ENCODE data around the gene SLC5A2.
A peak's percentile ranks its signal among the peaks of the same experiment; 100 is the strongest.
"Not testable (repeated sequence)": the region's sequence is repeated elsewhere in the genome, so short reads cannot be mapped to it uniquely, and the experiment has no call there.

The SLC5A2 gene

DNA sequence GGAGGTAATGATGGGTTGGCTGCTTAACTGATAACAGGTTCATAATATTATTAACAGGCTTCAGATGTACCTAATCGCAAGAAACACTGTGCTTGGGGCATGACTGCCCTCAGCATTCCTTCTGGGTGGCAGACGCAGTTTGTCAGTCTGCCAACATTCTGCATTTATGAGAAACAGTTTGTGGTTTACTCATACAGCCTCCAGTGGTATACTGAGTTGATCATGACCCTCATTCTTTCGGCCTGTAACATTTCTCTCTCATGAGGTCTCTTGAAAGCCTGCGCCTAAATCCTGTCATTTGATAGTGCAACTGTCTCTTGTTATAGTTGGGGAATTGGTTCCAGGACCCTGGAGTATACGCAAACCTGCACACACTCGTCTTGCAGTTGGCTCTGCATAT is 30.2 kb downstream of the SLC5A2 start:
- H3K9me3 ChIP-seq (ENCODE audit: control insufficient read depth in 2 of 2, low read length in 2 of 2), result no peaks in the 10 kb centered on the region
- H3K4me3 ChIP-seq (ENCODE audit: low read length in 2 of 2), result no peak overlapping the region
- H3K4me1 ChIP-seq (ENCODE audit: control insufficient read depth in 2 of 2, insufficient read depth in 2 of 2, low read length in 2 of 2), result peaks cover 4 to 5% of the 10 kb centered on the region in 2 donors
- peaks cover 0 to 2% of the 10 kb centered on the region in 2 donors for H3K27me3 ChIP-seq (ENCODE audit: control insufficient read depth in 2 of 2, insufficient read depth in 2 of 2, low read length in 2 of 2)
- H3K27ac ChIP-seq (ENCODE audit: low read depth in 2 of 2, low read length in 2 of 2), result no peak overlapping the region
- H3K9ac ChIP-seq (ENCODE audit: low read depth in 1 of 2, low read length in 2 of 2), result no peak overlapping the region
- H3K36me3 ChIP-seq (ENCODE audit: control insufficient read depth in 2 of 2, insufficient read depth in 2 of 2, low read length in 2 of 2), result no peaks in the 10 kb centered on the region

- no peak overlapping the region for H3K9ac ChIP-seq (ENCODE audit: low read depth in 1 of 2, low read length in 2 of 2)
Observed at GRCh38 chr16:31513884-31514283, 31.0 kb downstream of the SLC5A2 start.

DNA sequence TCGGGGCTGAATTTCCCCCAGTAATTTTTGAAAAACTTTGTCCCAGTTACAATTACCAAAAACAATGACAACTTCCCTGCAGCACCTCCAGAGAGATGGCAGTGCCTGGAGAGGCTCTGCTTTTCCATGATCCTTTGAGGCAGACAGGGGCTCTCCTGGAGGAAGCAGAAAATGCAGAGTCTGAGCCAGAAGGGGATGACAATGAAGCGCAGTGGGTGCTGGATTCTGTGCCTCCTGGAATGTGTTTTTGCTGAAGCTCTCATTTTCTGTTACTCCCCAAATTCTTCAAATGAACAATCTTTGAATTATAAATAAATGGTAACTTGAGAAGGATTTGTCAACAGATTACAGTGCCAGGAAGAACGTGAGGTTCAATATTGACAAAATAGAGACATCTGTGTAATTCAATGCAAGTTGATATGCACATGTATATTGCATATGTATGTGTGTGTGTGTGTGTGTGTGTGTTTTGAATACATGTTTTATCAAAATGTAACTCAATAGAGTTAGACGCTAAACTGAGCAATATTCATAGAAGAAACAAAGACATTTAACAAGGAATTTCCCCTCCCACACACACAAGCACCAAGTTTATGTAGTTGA is 35.0 kb downstream of the SLC5A2 start:
- H3K4me1 ChIP-seq (ENCODE audit: control insufficient read depth in 2 of 2, insufficient read depth in 2 of 2, low read length in 2 of 2), result no peaks in the 10 kb centered on the region
- no peak overlapping the region for H3K4me3 ChIP-seq (ENCODE audit: low read length in 2 of 2)
- H3K27me3 ChIP-seq (ENCODE audit: control insufficient read depth in 2 of 2, insufficient read depth in 2 of 2, low read length in 2 of 2), result peaks cover 0 to 2% of the 10 kb centered on the region in 2 donors
- H3K27ac ChIP-seq (ENCODE audit: low read depth in 2 of 2, low read length in 2 of 2), result no peak overlapping the region
- no peaks in the 10 kb centered on the region for H3K9me3 ChIP-seq (ENCODE audit: control insufficient read depth in 2 of 2, low read length in 2 of 2)
- no peak overlapping the region for H3K9ac ChIP-seq (ENCODE audit: low read depth in 1 of 2, low read length in 2 of 2)
- no peaks in the 10 kb centered on the region for H3K36me3 ChIP-seq (ENCODE audit: control insufficient read depth in 2 of 2, insufficient read depth in 2 of 2, low read length in 2 of 2)

More at GRCh38 chr16:31513884-31514283, 31.0 kb downstream of the SLC5A2 start:
- Histone ChIP-seq H3K27me3 (ENCODE audit: control insufficient read depth in 2 of 2, insufficient read depth in 2 of 2, low read length in 2 of 2) (peaks cover 0 to 2% of the 10 kb centered on the region in 2 donors), H3K4me1 (ENCODE audit: control insufficient read depth in 2 of 2, insufficient read depth in 2 of 2, low read length in 2 of 2) (peaks cover 4% of the 10 kb centered on the region in 2 donors), H3K9me3 (ENCODE audit: control insufficient read depth in 2 of 2, low read length in 2 of 2) (no peaks in the 10 kb centered on the region), H3K36me3 (ENCODE audit: control insufficient read depth in 2 of 2, insufficient read depth in 2 of 2, low read length in 2 of 2) (no peaks in the 10 kb centered on the region), H3K27ac (ENCODE audit: low read depth in 2 of 2, low read length in 2 of 2) (no peak overlapping the region), H3K4me3 (ENCODE audit: low read length in 2 of 2) (no peak overlapping the region)

DNA sequence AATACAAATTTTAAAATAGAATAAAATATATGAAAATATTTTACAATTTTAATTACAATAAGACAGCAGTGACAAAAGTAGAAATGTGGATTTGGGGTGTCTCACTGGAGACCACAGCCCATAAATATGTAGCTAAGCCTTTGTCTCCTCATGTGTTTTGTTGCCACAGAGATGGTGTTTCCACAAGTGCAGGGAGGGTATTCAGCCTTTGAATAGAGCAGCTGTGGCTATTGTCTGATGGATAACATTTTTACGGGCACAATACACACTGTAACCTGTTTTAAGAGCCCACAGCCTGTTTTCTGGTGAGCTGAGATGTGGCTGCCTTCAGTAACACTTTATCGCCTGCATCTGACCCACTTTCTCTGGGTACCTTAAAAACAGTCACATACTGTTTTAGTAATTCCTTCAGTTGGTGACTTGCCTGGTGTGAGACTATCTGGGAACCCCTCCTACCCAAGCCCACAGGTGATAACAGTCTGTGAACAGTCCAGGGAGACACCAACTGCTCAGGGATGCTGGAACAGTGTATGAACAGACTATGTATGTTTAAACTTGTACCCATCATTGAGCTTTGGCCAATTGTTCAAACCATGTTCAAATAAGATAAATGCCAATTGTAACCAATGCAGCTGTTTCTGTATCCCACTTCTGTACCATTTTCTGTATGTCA is 37.0 kb downstream of the SLC5A2 start:
- no peak overlapping the region for H3K9ac ChIP-seq (ENCODE audit: low read depth in 1 of 2, low read length in 2 of 2)
- no peaks in the 10 kb centered on the region for H3K36me3 ChIP-seq (ENCODE audit: control insufficient read depth in 2 of 2, insufficient read depth in 2 of 2, low read length in 2 of 2)
- H3K4me3 ChIP-seq (ENCODE audit: low read length in 2 of 2), result no peak overlapping the region
- H3K27ac ChIP-seq (ENCODE audit: low read depth in 2 of 2, low read length in 2 of 2), result no peak overlapping the region
- peaks cover 0 to 2% of the 10 kb centered on the region in 2 donors for H3K27me3 ChIP-seq (ENCODE audit: control insufficient read depth in 2 of 2, insufficient read depth in 2 of 2, low read length in 2 of 2)
- H3K9me3 ChIP-seq (ENCODE audit: control insufficient read depth in 2 of 2, low read length in 2 of 2), result no peaks in the 10 kb centered on the region
- H3K4me1 ChIP-seq (ENCODE audit: control insufficient read depth in 2 of 2, insufficient read depth in 2 of 2, low read length in 2 of 2), result no peaks in the 10 kb centered on the region

DNA sequence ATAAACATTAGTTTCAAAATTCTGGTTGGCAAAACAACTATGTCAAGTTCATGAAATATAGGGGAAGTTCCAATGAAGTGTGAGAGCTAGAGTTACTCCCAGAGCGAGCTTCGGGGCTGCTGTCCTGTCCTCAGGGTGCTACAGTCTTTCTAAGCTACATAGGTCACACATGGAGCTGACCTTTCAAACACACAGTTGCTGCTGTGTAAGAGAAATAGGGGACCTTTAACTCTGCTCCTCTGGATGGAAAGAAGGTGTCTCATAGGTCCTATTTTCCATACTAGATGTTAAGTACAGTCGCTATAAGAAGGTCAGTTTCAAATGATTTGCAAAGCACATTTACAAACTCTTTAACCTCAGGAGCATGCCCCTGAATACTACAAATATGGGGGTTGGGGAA is 38.4 kb downstream of the SLC5A2 start:
- H3K4me3 ChIP-seq (ENCODE audit: low read length in 2 of 2), result no peak overlapping the region
- no peaks in the 10 kb centered on the region for H3K4me1 ChIP-seq (ENCODE audit: control insufficient read depth in 2 of 2, insufficient read depth in 2 of 2, low read length in 2 of 2)
- no peaks in the 10 kb centered on the region for H3K36me3 ChIP-seq (ENCODE audit: control insufficient read depth in 2 of 2, insufficient read depth in 2 of 2, low read length in 2 of 2)
- no peak overlapping the region for H3K9ac ChIP-seq (ENCODE audit: low read depth in 1 of 2, low read length in 2 of 2)
- H3K27ac ChIP-seq (ENCODE audit: low read depth in 2 of 2, low read length in 2 of 2), result no peak overlapping the region
- no peaks in the 10 kb centered on the region for H3K9me3 ChIP-seq (ENCODE audit: control insufficient read depth in 2 of 2, low read length in 2 of 2)
- peaks cover 0 to 2% of the 10 kb centered on the region in 2 donors for H3K27me3 ChIP-seq (ENCODE audit: control insufficient read depth in 2 of 2, insufficient read depth in 2 of 2, low read length in 2 of 2)

GRCh38 chr16:31522071-31522470 is 39.1 kb downstream of the SLC5A2 start:
- no peaks in the 10 kb centered on the region for H3K36me3 ChIP-seq (ENCODE audit: control insufficient read depth in 2 of 2, insufficient read depth in 2 of 2, low read length in 2 of 2)

DNA sequence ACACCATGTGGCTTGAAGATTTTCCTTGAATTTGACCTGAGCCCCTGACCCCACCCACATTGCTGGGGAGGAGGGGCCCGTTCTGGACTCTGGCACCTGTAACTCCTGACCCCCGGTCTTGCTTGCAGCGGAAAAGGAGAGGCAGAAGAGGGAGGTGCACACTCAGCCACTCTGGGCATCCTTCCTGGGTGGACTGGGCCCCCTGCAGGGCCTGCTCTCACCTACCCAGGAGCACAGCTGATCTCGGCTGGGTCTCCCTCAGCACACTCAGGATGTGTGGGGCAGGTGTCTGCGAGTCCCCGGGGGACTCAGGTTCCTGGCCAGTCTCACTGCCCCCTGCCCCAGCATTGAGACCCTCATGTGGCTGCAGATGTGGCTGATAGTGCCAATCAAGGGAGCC is 40.8 kb downstream of the SLC5A2 start:
- not testable (repeated sequence) for H3K36me3 ChIP-seq (ENCODE audit: control insufficient read depth in 2 of 2, insufficient read depth in 2 of 2, low read length in 2 of 2); H3K27ac ChIP-seq (ENCODE audit: low read depth in 2 of 2, low read length in 2 of 2); H3K4me3 ChIP-seq (ENCODE audit: low read length in 2 of 2); H3K4me1 ChIP-seq (ENCODE audit: control insufficient read depth in 2 of 2, insufficient read depth in 2 of 2, low read length in 2 of 2); H3K9me3 ChIP-seq (ENCODE audit: control insufficient read depth in 2 of 2, low read length in 2 of 2); H3K27me3 ChIP-seq (ENCODE audit: control insufficient read depth in 2 of 2, insufficient read depth in 2 of 2, low read length in 2 of 2); H3K9ac ChIP-seq (ENCODE audit: low read depth in 1 of 2, low read length in 2 of 2)

More at GRCh38 chr16:31522071-31522470, 39.1 kb downstream of the SLC5A2 start:
- Histone ChIP-seq H3K27me3 (ENCODE audit: control insufficient read depth in 2 of 2, insufficient read depth in 2 of 2, low read length in 2 of 2) (no peaks in the 10 kb centered on the region), H3K9me3 (ENCODE audit: control insufficient read depth in 2 of 2, low read length in 2 of 2) (no peaks in the 10 kb centered on the region), H3K4me3 (ENCODE audit: low read length in 2 of 2) (no peak overlapping the region), H3K9ac (ENCODE audit: low read depth in 1 of 2, low read length in 2 of 2) (no peak overlapping the region), H3K27ac (ENCODE audit: low read depth in 2 of 2, low read length in 2 of 2) (no peak overlapping the region), H3K4me1 (ENCODE audit: control insufficient read depth in 2 of 2, insufficient read depth in 2 of 2, low read length in 2 of 2) (no peaks in the 10 kb centered on the region)

DNA sequence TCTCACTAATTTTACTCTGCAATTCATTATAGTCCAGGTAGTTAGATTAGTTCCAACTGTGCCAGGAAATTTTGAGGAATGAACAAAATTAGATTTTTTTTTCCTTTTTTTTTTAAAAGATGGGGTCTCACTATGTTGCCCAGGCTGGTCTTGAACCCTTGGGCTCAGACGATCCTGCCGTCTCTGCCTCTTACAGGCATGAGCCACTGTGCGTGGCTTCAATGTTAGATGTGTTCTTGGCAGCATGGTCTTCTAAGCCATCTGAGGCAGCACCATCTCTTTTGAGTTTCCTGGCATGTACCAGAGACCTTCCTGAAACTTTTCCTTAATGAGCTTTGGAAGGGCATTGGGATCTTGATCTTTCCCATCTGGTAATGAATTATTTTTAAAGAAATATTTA is 42.2 kb downstream of the SLC5A2 start:
- Histone ChIP-seq H3K27ac (ENCODE audit: low read depth in 2 of 2, low read length in 2 of 2) (no peak overlapping the region), H3K9me3 (ENCODE audit: control insufficient read depth in 2 of 2, low read length in 2 of 2) (no peaks in the 10 kb centered on the region), H3K4me3 (ENCODE audit: low read length in 2 of 2) (no peak overlapping the region), H3K27me3 (ENCODE audit: control insufficient read depth in 2 of 2, insufficient read depth in 2 of 2, low read length in 2 of 2) (peaks cover 9 to 14% of the 10 kb centered on the region in 2 donors), H3K4me1 (ENCODE audit: control insufficient read depth in 2 of 2, insufficient read depth in 2 of 2, low read length in 2 of 2) (no peaks in the 10 kb centered on the region), H3K36me3 (ENCODE audit: control insufficient read depth in 2 of 2, insufficient read depth in 2 of 2, low read length in 2 of 2) (no peaks in the 10 kb centered on the region), H3K9ac (ENCODE audit: low read depth in 1 of 2, low read length in 2 of 2) (no peak overlapping the region)

GRCh38 chr16:31527734-31528274 is 44.9 kb downstream of the SLC5A2 start, which contains the start of gene AHSP:
Gene AHSP (plus strand): TSS chr16:31527900. CDS start chr16:31528140, 240 bp downstream.
- no peak within 1 kb of the TSS for H3K27ac ChIP-seq (ENCODE audit: low read depth in 2 of 2, low read length in 2 of 2)
- no peaks in the 10 kb centered on the region for H3K9me3 ChIP-seq (ENCODE audit: control insufficient read depth in 2 of 2, low read length in 2 of 2)
- H3K27me3 ChIP-seq (ENCODE audit: control insufficient read depth in 2 of 2, insufficient read depth in 2 of 2, low read length in 2 of 2), result peaks cover 12 to 26% of the 10 kb centered on the region in 2 donors
- H3K36me3 ChIP-seq (ENCODE audit: control insufficient read depth in 2 of 2, insufficient read depth in 2 of 2, low read length in 2 of 2), result no peaks in the 10 kb centered on the region
- no peaks in the 10 kb centered on the region for H3K4me1 ChIP-seq (ENCODE audit: control insufficient read depth in 2 of 2, insufficient read depth in 2 of 2, low read length in 2 of 2)
- no peak within 1 kb of the TSS for H3K4me3 ChIP-seq (ENCODE audit: low read length in 2 of 2)
- H3K9ac ChIP-seq (ENCODE audit: low read depth in 1 of 2, low read length in 2 of 2), result no peak within 1 kb of the TSS

DNA sequence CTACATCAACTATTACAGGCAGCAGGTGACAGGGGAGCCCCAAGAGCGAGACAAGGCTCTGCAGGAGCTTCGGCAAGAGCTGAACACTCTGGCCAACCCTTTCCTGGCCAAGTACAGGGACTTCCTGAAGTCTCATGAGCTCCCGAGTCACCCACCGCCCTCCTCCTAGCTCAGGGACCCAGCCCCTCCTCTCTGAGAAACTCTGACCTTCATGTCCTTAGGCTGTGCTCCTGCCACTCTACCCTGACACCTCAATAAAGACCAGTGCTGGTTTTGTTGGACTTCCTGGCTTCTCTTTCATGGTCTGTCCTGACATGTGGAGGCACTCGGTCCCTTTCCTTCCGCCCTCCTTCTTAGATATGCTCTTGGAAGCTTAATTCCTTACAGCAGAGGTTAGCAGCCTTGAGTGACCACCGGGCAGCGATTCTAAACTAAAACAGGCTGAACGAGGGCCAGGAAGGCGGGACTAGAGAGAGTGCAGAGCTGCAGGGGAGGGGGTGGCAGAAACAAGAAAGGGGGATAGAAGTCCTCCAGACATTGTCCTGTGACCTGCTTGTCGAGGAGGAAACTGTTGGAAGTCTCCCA is 45.7 kb downstream of the SLC5A2 start:
- Histone ChIP-seq H3K36me3 (ENCODE audit: control insufficient read depth in 2 of 2, insufficient read depth in 2 of 2, low read length in 2 of 2) (no peaks in the 10 kb centered on the region), H3K4me1 (ENCODE audit: control insufficient read depth in 2 of 2, insufficient read depth in 2 of 2, low read length in 2 of 2) (no peaks in the 10 kb centered on the region), H3K9me3 (ENCODE audit: control insufficient read depth in 2 of 2, low read length in 2 of 2) (no peaks in the 10 kb centered on the region), H3K9ac (ENCODE audit: low read depth in 1 of 2, low read length in 2 of 2) (no peak overlapping the region), H3K4me3 (ENCODE audit: low read length in 2 of 2) (peak overlapping the region; percentile 22 to 50), H3K27ac (ENCODE audit: low read depth in 2 of 2, low read length in 2 of 2) (no peak overlapping the region), H3K27me3 (ENCODE audit: control insufficient read depth in 2 of 2, insufficient read depth in 2 of 2, low read length in 2 of 2) (peaks cover 12 to 26% of the 10 kb centered on the region in 2 donors)
